ENCODE data around the gene PLCL1. TPM values are rescaled to one million over a fixed set of nuclear protein-coding genes. Genes with fewer than 3 reads are reported as not detected.
"Not testable (repeated sequence)": the region's sequence is repeated elsewhere in the genome, so short reads cannot be mapped to it uniquely, and the experiment has no call there.

PLCL1 gene
- total RNA-seq, 2 donors from 2014 or later, result 1.3 to 4.9 TPM

DNA sequence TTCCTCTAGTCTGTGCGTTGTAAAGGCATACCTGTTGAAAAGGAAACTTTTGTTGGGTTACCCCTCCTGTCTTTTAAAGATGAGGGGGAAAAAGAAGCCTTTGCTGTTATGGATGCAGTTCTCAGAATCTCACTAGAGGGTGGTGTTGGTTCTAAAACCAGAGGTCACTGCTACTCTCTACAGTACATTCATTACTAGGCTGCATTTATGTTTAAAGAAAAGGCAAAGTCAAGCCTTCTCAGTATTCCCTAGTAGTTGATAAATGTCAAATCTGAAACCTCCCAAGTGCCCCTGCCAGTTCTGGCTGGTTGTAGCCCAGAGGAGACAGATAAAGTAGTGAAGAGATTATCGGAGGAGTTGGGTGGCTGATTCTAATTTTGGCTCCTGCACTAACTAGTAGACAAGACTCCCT, 1.4 kb upstream of the PLCL1 start:
- no peak overlapping the region for H3K27ac Mint-ChIP-seq
- ATAC-seq (peak; percentile 21 to 37), DNase-seq (ENCODE audit: low spot score in 2 of 2) (peak in 1 of 2 donors; percentile 29)
- peaks cover 0 to 9% of the 10 kb centered on the region in 2 donors for H3K36me3 Mint-ChIP-seq
- H3K9me3 Mint-ChIP-seq, result no peaks in the 10 kb centered on the region

GRCh38 chr2:197804758-197805714, 643 bp downstream of the PLCL1 start:
- Mint-ChIP-seq H3K36me3 (peaks cover 0 to 9% of the 10 kb centered on the region in 2 donors), H3K27ac (peak overlapping the region; percentile 79 to 86), H3K9me3 (no peaks in the 10 kb centered on the region)
- DNase-seq (ENCODE audit: low spot score in 2 of 2) (peak; percentile 53 to 69), ATAC-seq (peak; percentile 31 to 39)

GRCh38 chr2:197805715-197806633, 1.6 kb downstream of the PLCL1 start:
- peak overlapping the region in 1 of 2 donors; percentile 75 for H3K27ac Mint-ChIP-seq
- ATAC-seq (no peak), DNase-seq (ENCODE audit: low spot score in 2 of 2) (no peak)
- peaks cover 0 to 9% of the 10 kb centered on the region in 2 donors for H3K36me3 Mint-ChIP-seq
- H3K9me3 Mint-ChIP-seq, result no peaks in the 10 kb centered on the region

GRCh38 chr2:197809064-197809463, 4.7 kb downstream of the PLCL1 start:
- no peak for DNase-seq (ENCODE audit: low spot score in 2 of 2)
- Mint-ChIP-seq H3K36me3 (peaks cover 0 to 9% of the 10 kb centered on the region in 2 donors), H3K9me3 (no peaks in the 10 kb centered on the region), H3K27ac (peak overlapping the region; percentile 52 to 73)
- peak; percentile 9 to 16 for ATAC-seq

DNA sequence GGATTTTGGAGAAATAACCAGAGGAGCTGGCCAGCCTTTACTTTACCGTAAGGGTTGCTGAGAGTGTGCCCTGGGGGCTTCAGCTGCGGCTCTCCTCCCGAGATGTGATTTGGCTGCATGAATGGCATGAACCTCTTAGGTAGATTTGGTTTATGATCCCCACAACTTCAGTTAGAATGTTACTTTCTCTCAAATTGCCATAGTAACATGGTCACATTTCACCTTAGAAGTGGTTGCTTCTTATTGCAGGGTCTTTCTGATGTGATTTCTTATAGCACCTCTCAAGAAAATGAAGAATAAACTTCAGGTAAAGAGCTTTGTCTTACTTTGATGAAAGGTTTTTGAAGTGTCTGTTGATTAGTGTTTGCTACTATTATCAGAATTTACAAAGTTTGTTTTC, 5.6 kb downstream of the PLCL1 start:
- H3K9me3 Mint-ChIP-seq, result no peaks in the 10 kb centered on the region
- ATAC-seq (no peak), DNase-seq (ENCODE audit: low spot score in 2 of 2) (no peak)
- H3K27ac Mint-ChIP-seq, result no peak overlapping the region
- H3K36me3 Mint-ChIP-seq, result peaks cover 0 to 15% of the 10 kb centered on the region in 2 donors

DNA sequence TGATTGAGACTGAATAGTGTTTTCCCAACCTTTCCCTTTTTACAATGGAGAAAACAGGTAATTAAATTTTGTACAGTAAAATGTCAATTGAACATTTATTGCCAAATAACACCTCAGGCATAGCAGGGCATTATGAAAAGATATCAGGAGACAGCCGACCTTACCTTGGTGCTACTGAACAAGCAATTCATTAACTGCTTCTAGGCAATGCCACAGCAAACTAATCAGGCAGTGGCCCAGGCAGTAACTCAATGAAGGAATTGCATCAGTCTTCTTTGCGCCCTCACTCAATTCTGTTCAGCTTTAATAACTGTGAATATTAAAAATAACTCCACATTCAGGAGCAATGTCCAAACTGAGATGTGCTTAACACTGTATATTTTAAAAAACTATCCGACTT, 6.1 kb downstream of the PLCL1 start:
- Mint-ChIP-seq H3K36me3 (peaks cover 0 to 15% of the 10 kb centered on the region in 2 donors), H3K27ac (no peak overlapping the region), H3K9me3 (peaks cover 0 to 2% of the 10 kb centered on the region in 2 donors)
- DNase-seq (ENCODE audit: low spot score in 2 of 2) (no peak), ATAC-seq (no peak)

GRCh38 chr2:197813093-197813787, 8.8 kb downstream of the PLCL1 start:
- Mint-ChIP-seq H3K36me3 (peaks cover 0 to 11% of the 10 kb centered on the region in 2 donors), H3K9me3 (peaks cover 0 to 3% of the 10 kb centered on the region in 2 donors), H3K27ac (no peak overlapping the region)
- ATAC-seq, result peak; percentile 52 to 74
- DNase-seq (ENCODE audit: low spot score in 2 of 2), result no peak

DNA sequence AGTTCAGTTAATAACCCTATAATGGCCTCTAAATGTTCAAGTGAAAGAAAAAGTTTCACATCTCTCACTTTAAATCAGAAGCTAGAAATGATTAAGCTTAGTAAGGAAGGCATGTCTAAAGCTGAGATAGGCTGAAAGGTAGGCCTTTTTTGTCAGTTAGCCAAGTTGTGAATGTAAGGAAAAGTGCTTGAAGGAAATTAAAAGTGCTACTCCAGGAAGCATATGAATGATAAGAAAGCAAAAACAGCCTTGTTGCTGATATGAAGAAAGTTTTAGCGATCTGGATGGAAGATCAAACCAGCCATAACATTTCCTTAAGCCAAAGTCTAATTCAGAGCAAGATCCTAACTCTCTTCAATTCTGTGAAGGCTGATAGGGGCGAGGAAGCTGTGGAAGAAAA, 10.1 kb downstream of the PLCL1 start:
- peaks cover 0 to 11% of the 10 kb centered on the region in 2 donors for H3K36me3 Mint-ChIP-seq
- DNase-seq (ENCODE audit: low spot score in 2 of 2) (no peak), ATAC-seq (peak in 1 of 2 donors; percentile 30)
- peak overlapping the region in 1 of 2 donors; percentile 84 for H3K27ac Mint-ChIP-seq
- peaks cover 0 to 3% of the 10 kb centered on the region in 2 donors for H3K9me3 Mint-ChIP-seq

DNA sequence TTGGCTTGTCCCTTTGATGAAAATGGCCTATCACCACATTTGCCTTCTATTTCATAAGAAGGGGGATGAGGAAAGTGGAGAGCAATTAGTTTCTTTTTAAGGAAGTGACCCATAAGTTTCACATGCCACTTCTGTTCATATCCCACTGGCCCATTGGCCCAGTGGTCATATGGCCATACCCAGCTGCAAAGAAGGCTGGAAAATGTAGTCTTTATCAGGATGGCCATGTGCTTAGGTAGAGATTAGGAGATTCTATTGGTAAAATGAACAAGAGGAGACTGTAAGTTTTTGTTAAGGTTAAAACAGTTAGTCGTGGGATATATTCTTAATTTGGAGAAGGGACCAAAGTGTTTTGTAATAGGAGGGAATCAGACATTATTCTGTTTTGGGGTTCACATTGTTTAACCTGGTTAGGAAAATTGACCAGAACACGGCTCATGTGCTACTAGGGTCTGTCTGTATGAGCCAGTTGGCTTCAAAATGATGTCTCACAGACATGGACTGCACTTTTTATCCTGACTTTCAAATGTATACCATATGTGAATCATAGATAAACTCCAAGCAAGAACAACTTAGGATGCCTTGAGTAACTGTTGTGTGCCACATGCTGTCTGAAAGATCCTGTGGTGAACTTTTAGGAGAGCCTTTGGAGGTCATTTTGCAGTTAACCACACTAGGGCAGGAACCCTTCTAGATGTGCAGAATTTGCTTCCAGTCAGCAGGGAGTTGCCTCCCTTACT, 17.3 kb downstream of the PLCL1 start:
- ATAC-seq (peak in 1 of 2 donors; percentile 22), DNase-seq (ENCODE audit: low spot score in 2 of 2) (no peak)
- Mint-ChIP-seq H3K27ac (no peak overlapping the region), H3K9me3 (peaks cover 0 to 5% of the 10 kb centered on the region in 2 donors), H3K36me3 (no peaks in the 10 kb centered on the region)

DNA sequence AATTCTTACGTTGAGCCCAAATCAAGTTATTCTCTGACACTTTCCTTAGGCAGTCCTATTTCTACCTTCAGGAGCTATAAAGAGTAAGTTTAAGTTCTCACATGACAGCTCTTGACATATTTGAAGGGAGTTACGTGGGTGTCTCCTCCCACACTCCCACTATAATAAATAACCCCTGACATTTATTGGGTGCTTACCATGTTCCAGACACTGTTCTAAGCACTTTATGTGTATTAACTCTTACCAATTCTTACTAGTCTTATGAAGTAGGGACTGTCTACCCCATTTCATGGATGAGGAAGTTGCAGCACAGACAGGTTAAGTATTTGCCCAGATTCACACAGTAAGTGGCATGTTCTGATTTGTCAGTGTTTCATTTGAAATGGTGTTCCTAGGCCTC, 17.9 kb downstream of the PLCL1 start:
- no peak for DNase-seq (ENCODE audit: low spot score in 2 of 2)
- Mint-ChIP-seq H3K27ac (no peak overlapping the region), H3K9me3 (peaks cover 0 to 5% of the 10 kb centered on the region in 2 donors), H3K36me3 (no peaks in the 10 kb centered on the region)
- no peak for ATAC-seq

DNA sequence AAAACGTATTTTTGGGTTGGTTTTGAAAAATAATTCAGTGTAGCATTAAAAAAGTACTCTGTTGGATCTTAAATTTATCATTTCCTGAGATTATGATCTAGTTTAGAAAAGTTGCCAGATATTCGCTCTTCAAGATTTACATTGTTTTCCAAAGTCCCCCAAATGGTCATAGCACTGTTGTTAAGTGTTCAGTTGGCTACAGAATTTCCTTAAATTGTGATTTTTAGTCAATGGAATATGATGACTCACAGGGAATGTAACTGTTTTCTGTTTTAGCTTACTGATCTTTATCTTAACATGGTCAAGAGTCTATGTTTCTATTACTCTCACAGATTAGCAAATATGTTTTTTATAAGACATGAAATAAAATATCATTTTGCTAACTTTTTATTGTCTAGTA, 23.2 kb downstream of the PLCL1 start:
- no peak for ATAC-seq
- Mint-ChIP-seq H3K36me3 (peaks cover 14 to 24% of the 10 kb centered on the region in 2 donors), H3K9me3 (peaks cover 7 to 28% of the 10 kb centered on the region in 2 donors), H3K27ac (no peak overlapping the region)
- no peak for DNase-seq (ENCODE audit: low spot score in 2 of 2)

DNA sequence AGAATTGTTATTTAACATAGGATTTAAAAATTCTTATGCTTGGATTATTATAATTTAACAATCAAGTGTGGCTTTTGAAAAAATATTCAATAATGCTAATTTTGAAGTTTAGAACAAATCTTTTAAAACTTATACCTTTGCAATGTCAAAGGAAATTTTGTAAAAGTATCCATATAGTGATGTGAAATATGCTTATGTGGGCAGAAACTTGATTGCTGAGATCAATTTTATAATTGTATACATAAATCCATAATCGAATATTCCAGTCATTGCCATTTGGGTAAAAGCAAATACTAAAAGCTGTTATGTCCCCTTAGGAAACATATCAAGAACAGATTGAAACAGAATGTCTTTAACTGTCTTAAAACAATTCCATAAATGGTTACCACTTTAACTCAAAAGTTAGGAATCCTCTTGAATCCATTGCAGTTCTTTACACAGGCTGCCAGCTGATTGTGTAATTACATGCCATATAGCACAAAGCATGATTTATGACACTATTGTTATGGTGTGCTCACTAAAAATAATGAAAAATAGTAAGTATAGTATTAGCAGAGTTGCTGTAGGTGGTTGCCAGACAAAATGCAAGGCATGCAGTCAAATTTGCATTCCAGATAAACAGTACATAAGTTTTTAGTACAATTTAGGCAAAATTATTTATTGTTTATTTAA, 24.2 kb downstream of the PLCL1 start:
- H3K36me3 Mint-ChIP-seq, result peaks cover 19 to 26% of the 10 kb centered on the region in 2 donors
- H3K27ac Mint-ChIP-seq, result no peak overlapping the region
- H3K9me3 Mint-ChIP-seq, result peaks cover 11 to 27% of the 10 kb centered on the region in 2 donors
- DNase-seq (ENCODE audit: low spot score in 2 of 2) (no peak), ATAC-seq (no peak)

- Mint-ChIP-seq H3K36me3 (peaks cover 19 to 37% of the 10 kb centered on the region in 2 donors), H3K9me3 (peaks cover 11 to 27% of the 10 kb centered on the region in 2 donors)
- not testable (repeated sequence) for DNase-seq (ENCODE audit: low spot score in 2 of 2); ATAC-seq; H3K27ac Mint-ChIP-seq
Measured at GRCh38 chr2:197834771-197835170, 30.4 kb downstream of the PLCL1 start.

DNA sequence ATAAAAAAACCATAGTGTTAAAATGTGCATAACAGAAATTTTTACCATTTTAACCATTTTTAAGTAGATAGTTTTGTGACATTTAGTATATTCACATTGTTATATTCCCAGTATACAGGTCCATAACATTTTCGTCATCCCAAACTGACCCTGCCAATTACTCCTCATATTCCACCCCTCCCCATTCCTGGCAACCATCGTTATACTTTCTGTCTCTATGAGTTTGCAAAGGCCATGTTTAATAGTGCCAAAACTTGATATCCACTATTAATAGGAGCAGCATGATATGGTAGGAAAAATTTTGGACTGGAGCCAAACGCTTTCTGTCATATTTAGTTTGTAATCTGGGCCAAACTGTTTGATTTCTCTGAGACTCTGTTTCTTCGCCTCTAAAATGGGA, 30.9 kb downstream of the PLCL1 start:
- peaks cover 8 to 24% of the 10 kb centered on the region in 2 donors for H3K9me3 Mint-ChIP-seq
- ATAC-seq (no peak), DNase-seq (ENCODE audit: low spot score in 2 of 2) (no peak)
- H3K36me3 Mint-ChIP-seq, result peaks cover 15 to 33% of the 10 kb centered on the region in 2 donors
- no peak overlapping the region for H3K27ac Mint-ChIP-seq

DNA sequence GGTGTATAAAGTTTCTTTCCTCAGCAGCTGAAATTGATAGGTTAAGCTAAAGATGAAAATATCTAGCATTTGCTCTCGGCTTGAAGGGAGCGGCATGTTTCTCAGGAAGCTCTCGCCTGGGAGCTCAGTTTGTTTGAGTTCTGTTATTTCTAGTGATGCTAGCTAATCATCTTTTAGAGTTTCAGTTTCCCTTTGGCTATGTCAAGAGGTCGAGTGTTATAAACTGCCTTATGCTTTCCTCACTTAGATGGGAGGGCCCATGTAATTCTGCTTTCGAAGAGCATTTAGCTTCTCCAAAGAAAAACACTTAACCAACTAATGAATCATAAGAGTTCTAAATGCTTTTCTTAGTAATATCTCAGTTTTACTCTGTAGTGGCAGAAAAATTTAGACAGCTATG, 33.6 kb downstream of the PLCL1 start:
- H3K36me3 Mint-ChIP-seq, result peaks cover 5 to 11% of the 10 kb centered on the region in 2 donors
- DNase-seq (ENCODE audit: low spot score in 2 of 2), result peak in 1 of 2 donors; percentile 31

More for the DNA sequence above, 33.6 kb downstream of the PLCL1 start:
- ATAC-seq, result peak; percentile 95 to 98
- Mint-ChIP-seq H3K27ac (peak overlapping the region in 1 of 2 donors; percentile 87), H3K9me3 (peaks cover 4% of the 10 kb centered on the region in 2 donors)
